Measurements from ENCODE around the gene CENPO.
"Not testable (repeated sequence)": the region's sequence is repeated elsewhere in the genome, so short reads cannot be mapped to it uniquely, and the experiment has no call there.

The CENPO gene

GRCh38 chr2:24824966-24825882, 32.0 kb downstream of the CENPO start:
- DNase-seq (ENCODE audit: low read depth), result no peak

GRCh38 chr2:24825883-24826772, 32.9 kb downstream of the CENPO start:
- no peak for DNase-seq (ENCODE audit: low read depth)

DNA sequence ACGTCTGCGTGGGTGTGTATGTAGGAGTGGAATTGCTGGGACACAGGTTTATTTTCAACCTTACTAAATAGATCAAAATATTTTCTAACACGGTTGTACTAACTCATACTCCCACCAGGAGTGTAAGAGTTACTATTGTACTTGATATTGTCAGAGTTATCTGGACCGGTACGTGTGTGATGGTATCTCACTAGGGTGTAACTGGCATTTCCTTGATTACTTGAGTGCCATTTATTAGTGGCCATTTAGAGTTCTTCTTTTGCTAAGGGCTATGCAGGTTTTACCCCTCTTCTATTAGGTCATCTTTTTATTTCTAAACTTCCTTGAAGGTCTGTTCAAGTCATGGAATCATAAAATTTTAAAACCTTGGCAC, 33.5 kb downstream of the CENPO start:
- no peak for DNase-seq (ENCODE audit: low read depth)

- peak; percentile 52 for DNase-seq (ENCODE audit: low read depth)
Observed at GRCh38 chr2:24827321-24828237, 34.4 kb downstream of the CENPO start.

- no peak for DNase-seq (ENCODE audit: low read depth)
Observed at GRCh38 chr2:24828238-24828996, 35.2 kb downstream of the CENPO start.

DNA sequence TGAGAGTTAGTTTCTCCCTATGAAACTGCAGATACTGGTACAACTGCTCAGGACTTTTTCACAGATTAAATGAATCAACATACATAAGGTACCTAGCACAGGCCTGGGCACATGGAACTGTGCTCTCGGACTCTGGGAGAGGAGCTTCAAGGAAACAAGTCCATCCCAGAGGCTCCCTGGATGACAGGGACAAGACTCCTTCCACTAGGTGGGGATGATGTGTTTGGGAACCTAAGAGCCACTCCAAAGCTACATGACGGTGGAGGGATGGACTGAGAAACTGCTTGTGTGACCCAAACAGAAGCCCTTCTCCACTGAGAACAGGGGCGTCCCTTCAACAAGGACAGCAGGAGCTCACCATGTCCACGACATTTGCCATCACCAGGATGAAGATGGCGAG, 37.1 kb downstream of the CENPO start:
- DNase-seq (ENCODE audit: low read depth), result no peak

DNA sequence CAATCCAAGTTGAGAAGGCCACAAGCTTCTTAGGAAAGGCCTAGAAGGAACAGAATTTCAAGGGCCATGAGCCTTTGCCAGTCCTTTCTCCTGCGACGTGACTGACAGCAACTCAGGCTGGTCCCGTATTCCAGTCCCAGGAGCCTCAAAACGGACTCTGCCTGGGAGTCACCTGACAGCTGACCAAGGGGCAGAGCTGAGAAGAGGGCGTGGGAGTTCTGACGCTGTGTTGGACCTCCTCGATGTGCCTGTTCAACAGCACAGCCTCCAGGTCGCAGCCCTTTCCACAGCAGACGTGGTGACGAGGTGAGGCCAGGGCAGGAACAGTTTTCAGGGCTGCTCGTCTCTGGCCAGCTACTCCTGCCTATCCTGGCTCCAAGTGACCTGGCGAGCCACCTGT, 37.6 kb downstream of the CENPO start:
- DNase-seq (ENCODE audit: low read depth), result no peak

- no peak for DNase-seq (ENCODE audit: low read depth)
Observed at GRCh38 chr2:24831221-24832072, 38.2 kb downstream of the CENPO start.

GRCh38 chr2:24832073-24832461, 38.8 kb downstream of the CENPO start:
- no peak for DNase-seq (ENCODE audit: low read depth)

DNA sequence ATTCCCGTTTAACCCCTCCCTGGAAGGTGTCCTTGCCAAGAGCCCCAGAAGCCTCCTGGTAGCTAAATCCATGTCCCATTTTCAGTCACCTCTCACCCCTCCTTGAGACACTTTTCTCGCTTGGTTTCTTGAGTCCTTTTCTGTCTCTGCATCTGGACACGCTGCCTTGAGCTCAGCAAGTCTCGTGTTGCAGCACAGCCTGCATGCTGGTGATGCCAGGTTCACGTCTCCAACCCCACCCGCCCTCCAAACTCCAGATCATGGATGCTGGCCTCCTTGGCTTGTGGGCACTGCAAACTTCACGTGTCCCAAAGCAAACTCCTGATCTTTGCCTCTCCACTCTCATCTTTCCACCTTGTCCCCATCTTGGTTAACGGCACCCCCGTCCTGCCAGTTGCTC, 39.3 kb downstream of the CENPO start:
- DNase-seq (ENCODE audit: low read depth), result no peak

DNA sequence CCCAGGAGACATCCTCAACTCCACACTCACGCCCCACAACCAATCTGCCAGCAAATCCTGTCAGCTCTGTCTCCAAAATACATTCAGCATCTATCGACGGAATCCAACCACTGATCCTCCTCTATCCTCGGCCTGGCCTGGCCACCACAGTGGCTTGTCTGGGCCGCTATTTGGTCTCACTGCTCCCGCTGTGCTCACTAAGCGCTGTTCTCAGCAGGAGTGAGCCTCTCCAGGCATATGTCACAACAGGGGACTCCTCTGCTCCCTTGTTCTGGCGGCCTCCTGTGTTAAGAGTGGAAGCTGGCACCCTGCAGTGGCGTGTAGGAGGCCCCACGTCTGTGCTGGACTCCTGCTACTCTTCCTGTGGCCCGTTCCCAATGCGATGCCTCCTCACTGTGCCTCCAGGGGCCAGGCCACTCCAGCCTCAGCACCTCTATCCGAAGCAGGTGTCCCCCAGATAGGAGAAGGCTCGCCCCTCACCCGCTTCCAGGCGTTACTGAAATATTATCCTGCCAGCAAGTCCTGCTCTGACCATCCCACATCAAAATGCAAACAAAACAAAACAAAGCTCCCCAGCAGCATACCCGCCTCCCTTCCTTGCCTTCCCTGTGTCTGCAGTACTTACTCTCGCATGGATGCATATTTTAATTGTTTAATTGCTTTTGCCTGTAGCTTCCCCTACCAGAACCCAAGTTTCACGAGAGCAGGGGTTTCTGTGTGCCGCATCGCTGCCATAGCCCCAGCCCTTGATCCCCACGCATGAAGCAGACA, 39.9 kb downstream of the CENPO start:
- no peak for DNase-seq (ENCODE audit: low read depth)

- DNase-seq (ENCODE audit: low read depth), result no peak
Observed at GRCh38 chr2:24833821-24834732, 40.9 kb downstream of the CENPO start.

DNA sequence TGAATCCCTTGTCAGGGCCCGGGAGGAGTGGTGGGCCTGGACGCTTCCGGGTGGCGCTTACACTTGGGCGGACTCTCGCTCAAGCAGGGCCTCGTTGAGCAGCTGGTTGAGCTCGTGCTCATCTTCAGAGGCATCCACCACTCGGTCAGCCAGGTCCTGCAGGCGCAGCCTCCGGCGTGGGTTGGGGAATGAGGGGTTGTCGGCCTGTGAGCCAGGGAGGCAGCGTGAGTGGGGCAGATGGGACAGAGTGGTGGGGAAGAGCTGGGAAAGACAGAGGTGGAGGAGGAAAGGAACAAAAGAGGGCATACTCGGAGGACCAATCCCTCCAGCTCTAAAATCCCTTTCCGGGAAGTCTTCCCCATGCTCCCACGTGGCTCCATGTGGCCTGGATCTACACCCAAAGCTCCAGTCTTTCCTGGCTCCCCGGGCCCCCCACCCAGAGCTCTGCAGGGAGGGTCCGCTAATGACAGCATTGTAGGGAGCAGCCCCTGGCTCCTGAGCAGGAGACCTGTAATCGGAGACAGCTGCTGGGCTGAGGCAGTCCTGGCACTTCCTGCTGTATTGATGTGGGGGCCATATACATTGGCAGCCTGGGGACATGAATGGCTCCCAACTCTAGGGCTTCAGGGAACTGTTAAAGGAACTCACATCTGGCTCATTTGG, 41.6 kb downstream of the CENPO start:
- DNase-seq (ENCODE audit: low read depth), result no peak

DNA sequence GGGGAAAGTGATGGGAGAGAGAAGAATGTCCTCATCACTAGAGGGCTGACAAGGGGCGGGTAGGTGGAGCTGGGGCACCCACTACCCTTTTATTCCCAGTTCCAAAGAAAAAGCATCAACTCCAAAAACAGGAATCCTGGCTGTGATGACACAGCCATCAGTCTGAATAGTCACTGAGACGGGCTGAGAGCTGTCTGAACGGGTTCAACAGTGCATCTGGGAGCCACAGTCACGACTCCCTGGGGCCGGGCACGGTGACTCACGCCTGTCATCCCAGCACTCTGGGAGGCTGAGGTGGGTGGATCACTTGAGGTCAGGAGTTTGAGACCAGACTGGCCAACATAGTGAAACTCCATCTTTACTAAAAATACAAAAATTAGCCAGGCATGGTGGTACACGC, 42.2 kb downstream of the CENPO start:
- not testable (repeated sequence) for DNase-seq (ENCODE audit: low read depth)

- no peak for DNase-seq (ENCODE audit: low read depth)
Observed at GRCh38 chr2:24836206-24836605, 43.0 kb downstream of the CENPO start.

DNA sequence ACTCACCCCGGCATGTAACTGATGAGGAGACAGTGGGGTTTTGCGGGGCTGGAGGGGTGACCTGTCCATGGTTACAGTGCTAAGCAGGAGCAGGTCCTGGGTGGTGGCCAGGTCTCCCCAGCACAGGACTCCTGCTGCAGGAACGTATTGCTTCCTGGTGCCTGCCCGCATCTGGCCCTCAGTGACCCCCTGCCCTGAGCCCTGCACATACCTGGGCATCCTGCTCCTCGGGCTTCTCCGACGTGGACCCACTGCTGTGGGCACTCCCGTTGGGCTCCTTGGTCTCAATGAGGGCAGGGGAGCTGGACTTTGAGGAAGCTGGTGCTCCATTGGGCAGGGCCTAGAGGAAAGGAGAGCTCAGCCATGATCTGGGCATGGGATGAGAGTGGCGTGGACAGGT, 43.5 kb downstream of the CENPO start:
- DNase-seq (ENCODE audit: low read depth), result no peak

DNA sequence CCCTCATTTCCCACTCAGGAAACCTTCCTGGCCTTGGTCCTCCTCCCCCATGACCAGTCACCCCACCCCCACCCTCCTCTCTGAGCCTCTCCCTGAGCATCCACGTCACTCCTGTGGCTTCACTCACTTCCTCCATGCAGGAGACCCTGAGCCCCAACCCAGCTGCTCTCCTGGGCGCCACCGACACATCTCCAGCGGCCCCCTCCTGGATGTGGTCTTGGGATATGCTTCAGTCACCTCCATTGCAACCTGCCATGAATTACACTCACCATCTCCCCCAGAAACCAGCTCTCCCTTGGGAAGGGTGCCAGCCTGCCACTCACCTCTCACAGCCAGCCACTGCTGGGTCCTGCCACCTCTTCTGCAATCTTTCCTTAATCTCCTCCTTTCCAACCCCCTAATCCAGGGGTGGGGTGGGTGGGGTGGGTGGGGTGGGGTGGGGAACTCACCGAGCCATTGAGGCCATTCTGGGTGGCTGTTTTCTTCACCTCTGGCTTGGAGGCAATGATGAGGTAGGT, 44.8 kb downstream of the CENPO start:
- DNase-seq (ENCODE audit: low read depth), result no peak

GRCh38 chr2:24838541-24838940, 45.3 kb downstream of the CENPO start:
- no peak for DNase-seq (ENCODE audit: low read depth)
